K562 (cell line): Measurements from ENCODE around the gene RALGAPB.

Source experiments
- EP300 ChIP-seq: IDR thresholded peaks from 2 replicates; pipeline ENCODE4 v1.6.1; 2012; ENCODE audit warnings: low read length, improper control_type of control experiment
- NELFE ChIP-seq: IDR thresholded peaks from 2 replicates; pipeline ENCODE4 v1.6.1; 2011; ENCODE audit warnings: mild to moderate bottlenecking; ENCODE audit not compliant: insufficient read depth, insufficient read length
- SNIP1 ChIP-seq: fragments of 450-650 bp; IDR thresholded peaks from 2 replicates; pipeline ENCODE4 v1.7.1; 2017; ENCODE audit warnings: low read depth, mild to moderate bottlenecking
- TAF7 ChIP-seq: fragments of 450-650 bp; IDR thresholded peaks from 2 replicates; pipeline ENCODE4 v1.6.1; 2016; ENCODE audit warnings: missing genetic modification characterization, missing compliant biosample characterization
- TF ChIP-seq, protein P1 (sequence below), 3 experiments: IDR thresholded peaks in 2 of 3; conservative IDR thresholded peaks in 1 of 3; 2 replicates each; pipeline ENCODE4 v1.5.1; 2011 to 2012; ENCODE audit warnings: low read length in 3 of 3, mild to moderate bottlenecking in 3 of 3, control low read depth in 2 of 3, improper control_type of control experiment in 1 of 3, inconsistent platforms in 1 of 3, low read depth in 1 of 3, mixed read lengths in 1 of 3, moderate library complexity in 1 of 3; ENCODE audit not compliant: insufficient read depth in 2 of 3
- TF ChIP-seq, protein P2 (sequence below): sonication (generic); formaldehyde crosslinking; IDR thresholded peaks from 2 replicates; pipeline ENCODE4 v1.8.0; 2022; ENCODE audit warnings: mild to moderate bottlenecking, missing genetic modification reagents

DNA sequence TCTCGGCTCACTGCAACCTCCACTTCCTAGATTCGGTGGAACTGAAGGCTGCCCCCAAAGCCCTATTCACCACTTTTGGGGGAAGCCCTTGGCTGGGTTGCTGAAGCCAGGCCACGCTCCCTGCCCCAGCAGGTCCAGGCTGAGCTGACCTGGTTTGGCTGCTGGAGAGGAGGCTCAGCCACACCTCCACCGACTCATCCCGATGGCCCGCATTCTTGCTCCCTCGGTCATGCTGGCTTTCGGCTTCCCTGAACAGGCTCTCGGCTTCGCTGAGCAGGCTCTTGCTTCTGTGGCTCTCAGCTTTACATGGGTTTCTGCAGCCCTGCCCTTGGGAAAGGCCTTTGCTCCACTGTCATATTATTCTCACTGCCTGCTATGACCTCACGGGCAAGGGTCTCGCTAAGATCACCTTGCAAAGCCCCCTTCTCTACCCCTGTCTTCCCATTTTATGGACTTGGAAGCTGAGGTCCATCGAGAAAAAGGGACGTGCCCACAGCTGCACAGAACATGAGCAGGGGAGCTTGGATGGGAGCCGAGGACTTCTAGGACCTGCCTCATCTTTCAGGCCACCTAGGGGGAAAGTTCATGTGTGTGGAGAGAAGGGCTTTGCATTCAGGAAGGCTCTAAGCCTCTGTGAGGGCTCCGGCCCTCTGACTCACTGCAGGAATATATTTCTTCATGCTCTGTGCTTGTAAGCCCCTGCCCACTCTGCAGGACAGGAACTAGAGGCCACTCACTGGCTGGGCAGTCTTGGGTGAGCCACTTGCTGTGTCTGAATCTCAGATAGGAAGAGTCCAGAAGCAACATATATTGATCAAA, 144.6 kb downstream of the RALGAPB start:
- TF ChIP-seq TAF7 (tag) (no peak), SNIP1 (no peak), EP300 (no peak), NELFE (no peak)
- TF ChIP-seq, protein P1, sequence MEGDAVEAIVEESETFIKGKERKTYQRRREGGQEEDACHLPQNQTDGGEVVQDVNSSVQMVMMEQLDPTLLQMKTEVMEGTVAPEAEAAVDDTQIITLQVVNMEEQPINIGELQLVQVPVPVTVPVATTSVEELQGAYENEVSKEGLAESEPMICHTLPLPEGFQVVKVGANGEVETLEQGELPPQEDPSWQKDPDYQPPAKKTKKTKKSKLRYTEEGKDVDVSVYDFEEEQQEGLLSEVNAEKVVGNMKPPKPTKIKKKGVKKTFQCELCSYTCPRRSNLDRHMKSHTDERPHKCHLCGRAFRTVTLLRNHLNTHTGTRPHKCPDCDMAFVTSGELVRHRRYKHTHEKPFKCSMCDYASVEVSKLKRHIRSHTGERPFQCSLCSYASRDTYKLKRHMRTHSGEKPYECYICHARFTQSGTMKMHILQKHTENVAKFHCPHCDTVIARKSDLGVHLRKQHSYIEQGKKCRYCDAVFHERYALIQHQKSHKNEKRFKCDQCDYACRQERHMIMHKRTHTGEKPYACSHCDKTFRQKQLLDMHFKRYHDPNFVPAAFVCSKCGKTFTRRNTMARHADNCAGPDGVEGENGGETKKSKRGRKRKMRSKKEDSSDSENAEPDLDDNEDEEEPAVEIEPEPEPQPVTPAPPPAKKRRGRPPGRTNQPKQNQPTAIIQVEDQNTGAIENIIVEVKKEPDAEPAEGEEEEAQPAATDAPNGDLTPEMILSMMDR (IDR thresholded peaks at IDR 0.05 in 2 of 3, conservative IDR thresholded peaks at IDR 0.05 in 1 of 3; ENCODE audit: insufficient read depth in 2 of 3, low read depth in 1 of 3, low read length in 3 of 3): no peak
- TF ChIP-seq, protein P2, sequence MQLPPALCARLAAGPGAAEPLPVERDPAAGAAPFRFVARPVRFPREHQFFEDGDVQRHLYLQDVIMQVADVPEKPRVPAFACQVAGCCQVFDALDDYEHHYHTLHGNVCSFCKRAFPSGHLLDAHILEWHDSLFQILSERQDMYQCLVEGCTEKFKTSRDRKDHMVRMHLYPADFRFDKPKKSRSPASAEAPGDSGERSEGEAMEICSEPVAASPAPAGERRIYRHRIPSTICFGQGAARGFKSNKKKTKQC: no peak
